Stimulated activated CD4-positive, alpha-beta T cell treated with anti-CD3 and anti-CD28 coated beads, Interleukin-2, amount 100 ng/mL, for 48 hours (primary cell): ENCODE measurements around the gene HLA-A.
"Not testable (repeated sequence)": the region's sequence is repeated elsewhere in the genome, so short reads cannot be mapped to it uniquely, and the experiment has no call there.

Experiments
- DNase-seq, 2 donors: peaks; one replicate each; pipeline ENCODE4 v3.0.0-alpha.2; 2020

HLA-A gene

DNA sequence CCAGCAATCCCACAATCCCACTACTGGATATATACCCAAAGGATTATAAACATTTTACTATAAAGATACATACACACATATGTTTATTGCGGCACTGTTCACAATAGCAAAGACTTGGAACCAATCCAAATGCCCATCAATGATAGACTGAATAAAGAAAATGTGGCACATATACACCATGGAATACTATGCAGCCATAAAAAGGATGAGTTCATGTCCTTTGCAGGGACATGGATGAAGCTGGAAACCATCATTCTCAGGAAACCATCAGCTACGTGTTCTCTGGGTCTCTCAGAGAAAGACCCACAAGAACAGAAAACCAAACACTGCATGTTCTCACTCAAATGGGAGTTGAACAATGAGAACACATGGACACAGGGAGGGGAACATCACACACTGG lies 21.4 kb downstream of the HLA-A start:
- not testable (repeated sequence) for DNase-seq

DNA sequence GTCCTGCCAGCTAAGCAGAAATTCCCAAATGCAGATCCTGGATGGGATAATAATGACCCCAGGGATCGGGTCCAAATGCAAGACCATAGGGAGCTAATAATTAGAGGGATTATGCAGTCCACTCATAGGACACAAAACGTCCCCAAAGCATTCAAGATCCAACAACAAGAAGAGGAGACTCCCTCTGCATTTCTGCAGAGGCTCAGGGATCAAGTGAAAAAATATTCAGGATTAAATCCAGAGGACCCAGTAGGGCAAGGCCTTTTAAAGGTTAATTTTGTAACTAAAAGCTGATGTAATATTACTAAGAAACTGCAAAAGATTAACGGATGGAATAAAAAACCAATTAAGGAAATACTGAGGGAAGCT lies 22.2 kb downstream of the HLA-A start:
- no peak for DNase-seq

DNA sequence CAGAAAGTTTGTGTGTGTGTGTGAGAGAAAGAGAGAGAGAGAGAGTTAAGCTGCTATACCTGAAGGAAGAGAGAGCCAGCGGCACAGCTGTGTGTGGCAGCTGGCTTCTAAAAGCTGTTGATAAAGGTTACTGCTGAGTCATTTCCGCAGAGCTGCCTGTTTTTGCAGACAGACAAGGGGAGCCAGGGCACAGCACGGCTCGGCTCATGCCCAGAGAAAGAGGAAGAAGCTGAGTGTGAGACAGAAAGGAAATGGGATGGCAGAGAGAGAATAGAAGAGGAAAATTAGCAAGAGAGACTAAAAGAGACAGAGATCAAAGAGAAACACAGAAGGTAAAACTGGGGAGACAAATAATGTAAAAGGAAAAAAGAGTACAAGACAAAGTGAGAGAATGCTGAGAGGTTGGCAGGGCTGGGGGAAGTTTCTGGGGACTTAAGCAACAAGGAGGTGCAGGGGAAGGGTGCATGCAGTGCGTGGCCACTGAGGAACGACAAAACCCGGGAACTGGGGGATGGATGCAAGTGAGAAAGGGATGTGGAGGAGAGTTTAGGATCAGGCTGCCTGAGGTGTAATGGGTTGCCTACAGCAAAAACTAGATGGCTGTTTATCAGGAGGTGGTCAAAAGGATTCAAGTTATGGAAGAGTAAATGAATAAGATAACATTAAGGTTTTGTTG lies 22.7 kb downstream of the HLA-A start:
- DNase-seq = peak; percentile 56 to 58

GRCh38 chr6:29965563-29965872 lies 23.2 kb downstream of the HLA-A start:
- no peak for DNase-seq

GRCh38 chr6:29965873-29966601 lies 23.7 kb downstream of the HLA-A start:
- DNase-seq = no peak

DNA sequence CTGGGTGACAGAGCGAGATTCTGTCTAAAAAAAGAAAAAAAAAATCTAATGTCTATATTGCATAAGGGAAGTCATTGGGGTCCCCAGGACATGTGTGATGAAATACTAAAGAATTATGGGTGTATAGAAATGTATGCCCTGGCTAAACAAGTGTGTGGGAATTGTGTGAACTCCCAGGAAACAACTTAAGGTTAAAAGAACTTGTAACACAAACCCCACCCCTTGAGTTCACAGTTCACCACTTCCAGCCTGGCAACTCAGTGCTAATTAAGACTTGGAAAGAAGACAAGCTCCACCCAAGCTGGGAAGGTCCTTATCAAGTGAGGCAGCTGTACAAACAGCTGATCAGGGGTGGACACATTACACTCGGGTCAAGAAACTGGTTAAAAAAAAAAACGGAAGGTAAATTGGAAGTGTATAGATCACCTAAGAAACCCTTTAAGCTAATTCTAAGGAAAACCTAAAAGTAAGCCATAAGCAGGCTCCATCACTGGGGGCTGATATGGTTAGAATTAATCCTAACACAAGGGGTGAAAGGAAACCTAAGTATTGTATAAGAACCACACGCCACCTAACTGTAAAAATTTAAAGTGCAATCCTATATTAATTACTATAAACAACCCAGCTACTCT lies 25.2 kb downstream of the HLA-A start:
- no peak for DNase-seq

GRCh38 chr6:29968130-29968529 lies 25.8 kb downstream of the HLA-A start:
- no peak for DNase-seq

DNA sequence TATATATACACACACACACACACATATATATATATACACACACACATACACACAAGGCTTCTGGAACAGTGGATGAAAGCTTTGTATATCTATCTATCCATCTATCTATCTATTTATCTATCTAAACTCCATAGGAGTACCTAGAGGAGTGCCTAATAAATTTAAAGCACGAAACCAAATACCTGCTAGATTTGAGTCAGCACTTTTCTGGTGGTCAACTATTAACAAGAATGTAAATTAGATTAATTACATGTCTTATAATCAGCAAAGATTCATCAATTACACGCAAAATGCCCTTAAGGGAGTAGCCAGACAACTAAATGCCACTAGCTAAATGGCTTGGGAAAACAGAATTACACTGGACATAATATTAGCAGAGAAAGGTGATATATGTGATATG lies 26.6 kb downstream of the HLA-A start:
- DNase-seq = no peak

- DNase-seq = no peak
These were observed 28.4 kb downstream of the HLA-A start for GRCh38 chr6:29970711-29971110.

DNA sequence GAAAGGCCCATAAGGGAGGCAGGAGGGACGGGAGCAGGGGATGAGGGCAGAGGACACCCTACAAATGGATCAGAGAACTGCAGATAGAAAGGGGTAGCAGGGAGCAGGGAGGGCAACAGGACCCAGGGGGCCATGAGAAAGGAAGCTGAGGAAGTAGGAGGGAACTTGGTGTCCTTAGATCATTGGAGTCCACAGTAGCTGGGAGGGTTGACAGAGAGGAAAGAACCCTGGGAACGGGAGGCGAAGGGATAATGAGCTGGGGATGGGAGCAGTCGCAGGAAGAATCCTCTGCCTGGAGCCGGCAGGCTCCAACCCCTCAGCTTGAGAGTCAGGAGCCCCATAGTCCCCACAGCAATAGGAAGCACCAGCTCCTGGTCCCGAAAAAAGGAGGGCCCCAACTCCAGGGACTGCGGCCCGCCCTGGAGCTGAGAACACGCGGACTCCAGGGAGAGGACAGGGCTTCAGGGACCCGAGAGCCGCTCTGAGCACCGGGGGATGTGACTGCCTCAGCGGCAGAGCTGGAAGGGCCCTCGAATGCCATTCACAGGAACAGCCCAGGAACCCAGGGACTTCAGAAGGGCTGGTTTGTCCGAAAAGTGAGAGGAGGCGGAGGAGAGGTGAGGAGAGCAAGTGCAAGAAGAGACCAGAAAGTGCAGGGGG lies 32.7 kb downstream of the HLA-A start:
- no peak for DNase-seq

- DNase-seq = no peak
These were observed 33.2 kb downstream of the HLA-A start for GRCh38 chr6:29975561-29975907.

- no peak for DNase-seq
These were observed 33.9 kb downstream of the HLA-A start for GRCh38 chr6:29976253-29976587.

- DNase-seq = peak; percentile 40 to 54
These were observed 34.5 kb downstream of the HLA-A start for GRCh38 chr6:29976588-29977424.

GRCh38 chr6:29977425-29977727 lies 35.0 kb downstream of the HLA-A start:
- DNase-seq = no peak

GRCh38 chr6:29980013-29980412 lies 37.7 kb downstream of the HLA-A start:
- DNase-seq = not testable (repeated sequence)

- DNase-seq = no peak
These were observed 38.2 kb downstream of the HLA-A start for GRCh38 chr6:29980511-29980910.

DNA sequence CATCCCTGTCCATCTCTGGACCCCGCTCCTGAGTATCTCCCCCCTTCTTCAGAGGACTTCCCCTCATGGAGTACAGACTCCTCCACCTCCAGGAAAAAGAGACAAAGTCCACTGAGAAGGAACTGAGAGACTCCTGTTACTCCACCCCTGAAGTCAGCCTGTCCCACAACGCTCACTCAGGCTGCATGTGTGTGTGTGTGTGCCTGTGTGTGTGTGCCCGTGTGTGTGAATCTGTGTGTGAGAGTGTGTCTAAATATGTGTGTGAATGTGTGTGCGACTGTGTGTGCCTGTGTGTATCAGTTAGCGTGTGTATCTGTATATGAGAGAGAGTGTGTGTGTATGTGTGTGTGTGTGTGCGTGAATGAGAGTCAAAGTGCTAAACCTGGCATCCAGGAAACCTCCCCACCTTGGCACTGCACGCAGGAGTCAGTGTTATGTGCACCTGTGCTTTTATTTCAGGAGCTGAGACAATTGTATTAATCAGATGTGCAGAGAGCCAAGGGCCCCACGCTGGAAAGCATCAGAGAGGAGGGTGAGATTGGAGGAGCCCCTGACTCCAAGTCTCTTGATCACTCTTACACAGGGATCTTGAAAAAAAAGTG lies 39.0 kb downstream of the HLA-A start:
- no peak for DNase-seq

- DNase-seq = no peak
These were observed 39.8 kb downstream of the HLA-A start for GRCh38 chr6:29982097-29982496.

DNA sequence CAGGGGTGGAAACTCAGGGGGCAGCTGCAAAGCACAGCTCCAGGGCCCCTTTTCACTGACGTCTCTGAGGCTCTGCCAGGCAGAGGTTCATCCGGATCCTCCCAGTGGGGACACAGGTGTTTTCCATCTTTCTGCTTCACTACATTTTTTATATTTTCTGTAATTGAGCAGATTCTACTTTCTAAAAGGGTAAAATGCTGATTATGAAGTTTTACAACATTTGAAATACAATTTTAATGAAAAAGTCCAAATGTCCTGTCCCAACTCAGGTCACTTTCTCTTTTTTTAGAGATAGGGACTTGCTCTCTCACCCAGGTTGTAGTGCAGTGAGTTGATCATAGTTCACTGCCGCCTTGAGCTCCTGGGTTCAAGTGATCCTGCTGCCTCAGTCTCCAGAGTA lies 41.9 kb downstream of the HLA-A start:
- DNase-seq = no peak

- DNase-seq = no peak
These were observed 42.7 kb downstream of the HLA-A start for GRCh38 chr6:29984992-29985391.

GRCh38 chr6:29986179-29986781 lies 43.9 kb downstream of the HLA-A start:
- DNase-seq = no peak

DNA sequence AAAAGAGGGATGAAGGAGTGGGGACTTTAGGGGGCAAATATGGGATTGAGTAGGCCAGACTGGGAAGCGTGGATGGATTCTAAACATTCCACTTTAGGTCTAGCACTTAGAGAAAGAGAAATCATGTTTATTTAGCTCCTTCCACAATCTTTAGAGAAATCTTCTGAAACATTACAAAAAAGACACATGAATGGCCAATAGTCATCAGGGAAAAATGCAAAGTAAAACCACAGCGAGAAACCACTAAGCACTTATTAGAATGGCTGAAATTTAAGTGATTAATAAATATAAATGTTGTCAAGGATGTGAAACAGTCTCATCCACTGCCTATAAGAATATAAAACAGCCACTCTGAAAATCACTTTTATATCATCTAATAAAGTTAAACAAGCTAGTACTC lies 46.9 kb downstream of the HLA-A start:
- no peak for DNase-seq

GRCh38 chr6:29990931-29991330 lies 48.6 kb downstream of the HLA-A start:
- DNase-seq = no peak
